AG09309 (cell line): ENCODE data around the gene SMPDL3A.

ENCODE experiments used
- DNase-seq: peaks from one replicate; pipeline ENCODE4 v3.0.0-alpha.2; 2010; ENCODE audit warnings: low read depth
- H3K4me3 ChIP-seq: 2 replicates; pipeline ENCODE4 v1.5.1; 2011; ENCODE audit warnings: mild to moderate bottlenecking, low read depth, low read length, moderate library complexity; ENCODE audit not compliant: control insufficient read depth
- CTCF ChIP-seq: IDR thresholded peaks from 2 replicates; pipeline ENCODE4 v1.5.1; 2011; ENCODE audit warnings: mild to moderate bottlenecking, low read depth, low read length, inconsistent platforms; ENCODE audit not compliant: insufficient read depth, control insufficient read depth; ENCODE audit errors: missing control alignments

The SMPDL3A gene

GRCh38 chr6:122801397-122801796 lies 12.3 kb downstream of the SMPDL3A start:
- no peak for TF ChIP-seq CTCF
- no peak for DNase-seq
- H3K4me3 ChIP-seq, result no peak overlapping the region

DNA sequence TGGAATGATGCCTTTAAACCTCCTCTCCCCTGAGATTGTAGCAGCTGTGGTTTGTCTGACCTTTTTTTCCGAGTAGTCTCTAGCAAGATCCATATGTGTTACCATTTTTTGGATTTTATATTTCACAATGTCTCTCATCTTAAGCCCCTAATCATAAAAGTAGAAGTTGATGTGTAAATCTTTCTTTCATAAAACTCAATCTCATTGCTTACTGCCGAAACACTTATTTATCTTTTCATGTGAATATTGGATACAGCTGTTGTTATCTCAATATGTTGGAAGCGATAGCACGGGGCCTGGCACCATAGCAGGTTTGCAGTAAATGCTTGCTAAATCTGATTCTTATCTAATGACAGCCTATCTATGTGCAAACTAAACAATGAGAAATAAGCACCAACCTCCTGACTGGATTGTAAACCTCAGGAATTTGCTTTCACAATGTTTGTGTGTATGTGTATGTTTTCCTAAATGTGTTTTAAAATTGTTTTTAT lies 14.2 kb downstream of the SMPDL3A start:
- TF ChIP-seq CTCF, result no peak
- peak; percentile 88 for DNase-seq
- no peak overlapping the region for H3K4me3 ChIP-seq

DNA sequence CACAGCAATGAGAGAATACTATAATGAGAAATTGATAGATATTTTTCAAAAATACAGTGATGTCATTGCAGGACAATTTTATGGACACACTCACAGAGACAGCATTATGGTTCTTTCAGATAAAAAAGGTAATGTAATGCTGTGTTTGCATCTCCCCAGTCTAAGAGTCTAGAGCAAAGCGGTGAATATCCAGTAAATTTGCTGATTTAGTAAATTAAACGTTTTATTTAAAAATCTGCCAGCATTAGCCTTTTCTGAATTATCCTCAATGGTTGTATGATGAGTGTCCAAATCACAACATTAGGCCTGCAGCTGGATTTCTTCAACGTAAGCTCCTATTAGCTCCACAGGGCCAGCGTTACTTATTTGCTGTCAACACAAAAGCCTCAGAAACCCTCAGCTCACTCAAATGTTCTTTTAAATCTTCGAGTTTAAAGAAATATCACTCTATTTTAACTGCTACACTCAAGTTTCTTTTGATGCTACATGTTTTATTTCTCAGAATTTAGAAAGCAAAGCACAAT lies 16.0 kb downstream of the SMPDL3A start:
- H3K4me3 ChIP-seq, result no peak overlapping the region
- no peak for DNase-seq
- TF ChIP-seq CTCF, result no peak

- DNase-seq, result no peak
- TF ChIP-seq CTCF, result no peak
- H3K4me3 ChIP-seq, result no peak overlapping the region
Observed at GRCh38 chr6:122806291-122806690, 17.2 kb downstream of the SMPDL3A start.

- no peak overlapping the region for H3K4me3 ChIP-seq
- no peak for TF ChIP-seq CTCF
- DNase-seq, result no peak
Observed at GRCh38 chr6:122808121-122808885, 19.2 kb downstream of the SMPDL3A start.

DNA sequence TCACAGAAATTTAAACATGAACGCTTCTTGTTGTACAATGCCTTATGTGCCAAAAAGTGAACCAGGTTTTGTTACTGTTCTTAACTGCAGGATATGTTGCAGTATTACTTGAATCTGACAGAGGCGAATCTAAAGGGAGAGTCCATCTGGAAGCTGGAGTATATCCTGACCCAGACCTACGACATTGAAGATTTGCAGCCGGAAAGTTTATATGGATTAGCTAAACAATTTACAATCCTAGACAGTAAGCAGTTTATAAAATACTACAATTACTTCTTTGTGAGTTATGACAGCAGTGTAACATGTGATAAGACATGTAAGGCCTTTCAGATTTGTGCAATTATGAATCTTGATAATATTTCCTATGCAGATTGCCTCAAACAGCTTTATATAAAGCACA lies 19.9 kb downstream of the SMPDL3A start:
- H3K4me3 ChIP-seq, result no peak overlapping the region
- no peak for DNase-seq
- TF ChIP-seq CTCF, result no peak
